HepG2 (cell line): ENCODE measurements around the gene RBM6. TPM values are rescaled to one million over a fixed set of nuclear protein-coding genes. Genes with fewer than 3 reads are reported as not detected.

ENCODE experiments used
- ATAC-seq: fragments of 200-7000 bp; cut with Tn5 transposase; 3 replicates; pipeline ENCODE4 v1.9.1; 2020; ENCODE audit warnings: mild to moderate bottlenecking, moderate library complexity
- BruUV-seq: library from RNA; stranded (reverse); fragments of 400-500 nt; replicated peaks from 2 replicates; lab custom pipeline; 2021; lab: Mats Ljungman, UMichigan
- CTCF ChIA-PET: fragments of 300-600 bp; formaldehyde crosslinking; extraction: SDS; loops from one replicate; lab custom pipeline; 2021; ENCODE audit warnings: low total read pairs, inconsistent platforms, low intra/inter-chr PET ratio; lab: Yijun Ruan, JAX
- POLR2A ChIA-PET: fragments of 350-600 bp; sonication (Branson Sonifier 250); formaldehyde crosslinking; loops from one replicate; lab custom pipeline; 2020; ENCODE audit warnings: antibody characterized with exemption, inconsistent platforms; lab: Yijun Ruan, JAX
- DNase-seq: peaks from one replicate; pipeline ENCODE4 v3.0.0-alpha.2; 2015; ENCODE audit warnings: low spot score
- FAIRE-seq: peaks from 3 replicates; lab custom pipeline; 2011; peaks lifted over from hg19 to GRCh38; lab: Jason Lieb, UNC
- H2AFZ ChIP-seq: one replicate; pipeline ENCODE4 v1.6.1; 2011; ENCODE audit warnings: low read length, inconsistent platforms
- H3K27ac ChIP-seq: fragments of 300-600 bp; 3 replicates; pipeline ENCODE4 v1.8.0; 2011; ENCODE audit warnings: mixed run types, mild to moderate bottlenecking, mixed read lengths, low read length, inconsistent platforms; ENCODE audit not compliant: insufficient read depth; ENCODE audit errors: extremely low read length
- H3K27me3 ChIP-seq, 2 experiments: fragments of 200-600 bp in 1 of 2; 2 replicates in 1 of 2; 3 replicates in 1 of 2; pipeline versions ENCODE4 v1.6.0 to v1.8.0; 2011; ENCODE audit warnings: low read length in 2 of 2, mild to moderate bottlenecking in 2 of 2, moderate library complexity in 2 of 2, inconsistent platforms in 1 of 2; ENCODE audit not compliant: insufficient read depth in 2 of 2, control insufficient read depth in 1 of 2
- H3K36me3 ChIP-seq, 2 experiments: fragments of 200-600 bp in 1 of 2; replicated peaks in 1 of 2; 2 replicates in 1 of 2; 3 replicates in 1 of 2; pipeline versions ENCODE4 v1.5.1 to v1.8.0; 2011; ENCODE audit warnings: low read length in 2 of 2, inconsistent platforms in 1 of 2; ENCODE audit not compliant: insufficient read depth in 2 of 2, control insufficient read depth in 1 of 2
- H3K4me1 ChIP-seq: 2 replicates; pipeline ENCODE4 v1.5.1; 2012; ENCODE audit warnings: low read length, inconsistent platforms; ENCODE audit not compliant: insufficient read depth
- H3K4me2 ChIP-seq: 2 replicates; pipeline ENCODE4 v1.6.0; 2011; ENCODE audit warnings: low read depth, low read length, inconsistent platforms
- H3K4me3 ChIP-seq, 3 experiments: fragments of 200-600 bp in 1 of 3; sonication (generic), shearing (Covaris generic) in 1 of 3; replicated peaks in 1 of 3; 2 replicates each; pipeline ENCODE4 v1.5.1; 2011 to 2016; ENCODE audit warnings: low read length in 3 of 3, inconsistent platforms in 2 of 3, low read depth in 2 of 3, mild to moderate bottlenecking in 2 of 3, control low read depth in 1 of 3, mixed read lengths in 1 of 3; ENCODE audit not compliant: insufficient read depth in 1 of 3
- H3K79me2 ChIP-seq: one replicate; pipeline ENCODE4 v1.6.1; 2011; ENCODE audit warnings: low read length, inconsistent platforms; ENCODE audit not compliant: insufficient read depth
- H3K9ac ChIP-seq: 2 replicates; pipeline ENCODE4 v1.6.0; 2011; ENCODE audit warnings: mild to moderate bottlenecking, low read depth, low read length, inconsistent platforms; ENCODE audit not compliant: insufficient read depth
- H3K9me3 ChIP-seq: 2 replicates; pipeline ENCODE4 v1.5.1; 2012; ENCODE audit warnings: mild to moderate bottlenecking, low read length
- H4K20me1 ChIP-seq: 2 replicates; pipeline ENCODE4 v1.6.0; 2011; ENCODE audit warnings: inconsistent platforms, mild to moderate bottlenecking, low read length, moderate library complexity; ENCODE audit not compliant: insufficient read depth
- AKAP8 ChIP-seq: sonication (generic); formaldehyde crosslinking; IDR thresholded peaks from 2 replicates; pipeline ENCODE4 v1.5.1; 2020; ENCODE audit warnings: mild to moderate bottlenecking, missing genetic modification reagents
- GTF2F1 ChIP-seq: fragments of 150-350 bp; IDR thresholded peaks from 2 replicates; pipeline ENCODE4 v1.6.1; 2014; ENCODE audit warnings: low read length
- HIVEP1 ChIP-seq: sonication (generic); formaldehyde crosslinking; IDR thresholded peaks from 2 replicates; pipeline ENCODE4 v1.4.0; 2020; ENCODE audit warnings: mild to moderate bottlenecking, missing genetic modification reagents
- KMT2A ChIP-seq: sonication (generic); formaldehyde crosslinking; IDR thresholded peaks from 2 replicates; pipeline ENCODE4 v1.4.0; 2020; ENCODE audit warnings: missing genetic modification reagents
- SSRP1 ChIP-seq: IDR thresholded peaks from 2 replicates; pipeline ENCODE4 v1.6.1; 2016; ENCODE audit warnings: control low read depth
- ZC3H4 ChIP-seq: sonication (generic); formaldehyde crosslinking; IDR thresholded peaks from 2 replicates; pipeline ENCODE4 v1.4.0; 2020; ENCODE audit warnings: missing genetic modification reagents, borderline replicate concordance
- ZFP41 ChIP-seq: sonication (generic); formaldehyde crosslinking; IDR thresholded peaks from 2 replicates; pipeline ENCODE4 v1.4.0; 2020; ENCODE audit warnings: mild to moderate bottlenecking, missing genetic modification reagents, borderline replicate concordance
- ZMAT3 ChIP-seq: sonication (generic); formaldehyde crosslinking; conservative IDR thresholded peaks from 2 replicates; pipeline ENCODE4 v1.7.0; 2021; ENCODE audit warnings: missing genetic modification reagents
- ZNF335 ChIP-seq: sonication (generic); formaldehyde crosslinking; IDR thresholded peaks from 2 replicates; pipeline ENCODE4 v1.4.0; 2020; ENCODE audit warnings: missing genetic modification reagents
- ZNF75D ChIP-seq: sonication (generic); formaldehyde crosslinking; IDR thresholded peaks from 2 replicates; pipeline ENCODE4 v1.8.1; 2023; ENCODE audit warnings: missing genetic modification reagents, mild to moderate bottlenecking, borderline replicate concordance
- WGBS: methylation state at CpG from one replicate; pipeline ENCODE4 v1.1.6; 2017; ENCODE audit warnings: low lambda C conversion rate; 5-methylcytosine and 5-hydroxymethylcytosine counted together
- in situ Hi-C: cut with HindIII; loops from 2 replicates; pipeline ENCODE4 v1.10.0; 2017; ENCODE audit warnings: low pct_unique_long_range_greater_than_20kb; ENCODE audit not compliant: extremely low pct_ligation_motif_present
- intact Hi-C: fragments of 100-400 bp; cut with micrococcal nuclease; formaldehyde crosslinking; loops from one replicate; pipeline ENCODE4 v1.10.0; 2022; ENCODE audit not compliant: unreplicated experiment
- polyA plus RNA-seq, 8 experiments: library from polyadenylated mRNA; depleted of rRNA in 3 of 8; stranded (reverse) in 7 of 8; unstranded in 1 of 8; fragments of >200 nt; fragmentation: Illumina TruSeq in 4 of 8; extraction: Trizol in 4 of 8; gene quantifications; 2 replicates each; pipeline versions ENCODE4 v1.2.1 to v1.2.3, GENCODE V29; 2011 to 2016; ENCODE audit warnings: low read depth in 4 of 8, missing spikeins in 1 of 8, mixed read lengths in 1 of 8; ENCODE audit not compliant: insufficient read depth in 1 of 8
- total RNA-seq, 5 experiments: library from RNA; depleted of rRNA; stranded (reverse); fragments of >200 nt; fragmentation: Illumina TruSeq; extraction: Trizol; gene quantifications; 2 replicates each; pipeline ENCODE4 v1.2.3, GENCODE V29; 2016; ENCODE audit warnings: low read depth in 1 of 5
- TF ChIP-seq, protein P1 (sequence below): sonication (generic); formaldehyde crosslinking; IDR thresholded peaks from 2 replicates; pipeline ENCODE4 v1.5.0; 2020; ENCODE audit warnings: missing genetic modification reagents, mild to moderate bottlenecking, borderline replicate concordance
- TF ChIP-seq, protein P2 (sequence below), 2 experiments: sonication (generic) in 1 of 2; formaldehyde crosslinking in 1 of 2; IDR thresholded peaks; 2 replicates each; pipeline versions ENCODE4 v1.6.1 to v1.9.0; 2014 to 2022; ENCODE audit warnings: antibody characterized with exemption in 1 of 2, borderline replicate concordance in 1 of 2, inconsistent platforms in 1 of 2, low read depth in 1 of 2, missing genetic modification reagents in 1 of 2
- TF ChIP-seq, protein P3 (sequence below): sonication (generic); formaldehyde crosslinking; conservative IDR thresholded peaks from 2 replicates; pipeline ENCODE4 v1.8.0; 2022; ENCODE audit warnings: mild to moderate bottlenecking, moderate library complexity, missing genetic modification reagents
- TF ChIP-seq, protein P4 (sequence below): sonication (generic); formaldehyde crosslinking; IDR thresholded peaks from 2 replicates; pipeline ENCODE4 v1.5.1; 2020; ENCODE audit warnings: missing genetic modification reagents, mild to moderate bottlenecking, borderline replicate concordance

The RBM6 gene
- total and polyA plus RNA-seq, 2 of the 13 experiments (the other 11 are each of a cell fraction or from before 2014, with no cell fraction given), result 72.7 to 86.1 TPM

DNA sequence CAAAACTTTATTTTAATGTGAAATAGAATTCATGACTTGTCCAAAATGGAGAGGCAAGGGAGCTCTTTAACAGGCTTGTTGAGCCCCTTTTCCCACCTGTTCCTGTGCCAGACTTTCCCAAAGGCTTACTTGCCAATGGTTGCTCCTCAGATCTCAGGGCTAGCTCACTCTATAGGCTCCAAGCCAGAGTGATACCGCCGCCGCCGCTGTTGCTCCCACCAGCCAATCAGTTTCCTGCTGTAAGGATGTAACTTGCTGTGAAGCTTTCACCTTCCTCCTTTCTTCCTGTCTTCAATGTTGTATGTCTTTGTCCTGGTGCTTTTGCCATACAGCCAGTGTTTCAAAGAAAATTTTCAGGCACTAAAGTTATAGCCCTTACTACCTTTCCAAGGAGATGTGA lies 107.5 kb downstream of the RBM6 start:
- DNase-seq (no peak), ATAC-seq (no peak), FAIRE-seq (no peak)
- no peak overlapping the region for H3K4me3 ChIP-seq
- peaks cover 8 to 35% of the 10 kb centered on the region in 2 experiments; a peak in 4 of 5 replicates for H3K36me3 ChIP-seq
- in situ Hi-C loops, result no loop called here
- no peak overlapping the region for H3K9ac ChIP-seq
- intact Hi-C loops, result no loop called here
- H2AFZ ChIP-seq, result no peak overlapping the region
- 94% methylated on average over 4 of the region's 4 CpGs for WGBS
- no peaks in the 10 kb centered on the region for H4K20me1 ChIP-seq
- no peaks in the 10 kb centered on the region for H3K9me3 ChIP-seq
- POLR2A ChIA-PET, result no interaction called here
- H3K27me3 ChIP-seq, result no peaks in the 10 kb centered on the region
- H3K79me2 ChIP-seq, result no peaks in the 10 kb centered on the region
- no peak overlapping the region for H3K27ac ChIP-seq
- no TSS peak for BruUV-seq
- no peak for TF ChIP-seq SSRP1
- TF ChIP-seq, protein P1, sequence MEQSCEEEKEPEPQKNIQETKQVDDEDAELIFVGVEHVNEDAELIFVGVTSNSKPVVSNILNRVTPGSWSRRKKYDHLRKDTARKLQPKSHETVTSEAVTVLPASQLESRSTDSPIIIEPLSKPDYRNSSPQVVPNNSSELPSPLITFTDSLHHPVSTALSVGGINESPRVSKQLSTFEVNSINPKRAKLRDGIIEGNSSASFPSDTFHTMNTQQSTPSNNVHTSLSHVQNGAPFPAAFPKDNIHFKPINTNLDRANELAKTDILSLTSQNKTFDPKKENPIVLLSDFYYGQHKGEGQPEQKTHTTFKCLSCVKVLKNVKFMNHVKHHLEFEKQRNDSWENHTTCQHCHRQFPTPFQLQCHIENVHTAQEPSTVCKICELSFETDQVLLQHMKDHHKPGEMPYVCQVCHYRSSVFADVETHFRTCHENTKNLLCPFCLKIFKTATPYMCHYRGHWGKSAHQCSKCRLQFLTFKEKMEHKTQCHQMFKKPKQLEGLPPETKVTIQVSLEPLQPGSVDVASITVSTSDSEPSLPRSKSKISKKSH, result no peak
- no peak for TF ChIP-seq ZNF335 (CRISPR knock-in tag)
- TF ChIP-seq ZC3H4 (CRISPR knock-in tag), result no peak
- TF ChIP-seq, protein P2, sequence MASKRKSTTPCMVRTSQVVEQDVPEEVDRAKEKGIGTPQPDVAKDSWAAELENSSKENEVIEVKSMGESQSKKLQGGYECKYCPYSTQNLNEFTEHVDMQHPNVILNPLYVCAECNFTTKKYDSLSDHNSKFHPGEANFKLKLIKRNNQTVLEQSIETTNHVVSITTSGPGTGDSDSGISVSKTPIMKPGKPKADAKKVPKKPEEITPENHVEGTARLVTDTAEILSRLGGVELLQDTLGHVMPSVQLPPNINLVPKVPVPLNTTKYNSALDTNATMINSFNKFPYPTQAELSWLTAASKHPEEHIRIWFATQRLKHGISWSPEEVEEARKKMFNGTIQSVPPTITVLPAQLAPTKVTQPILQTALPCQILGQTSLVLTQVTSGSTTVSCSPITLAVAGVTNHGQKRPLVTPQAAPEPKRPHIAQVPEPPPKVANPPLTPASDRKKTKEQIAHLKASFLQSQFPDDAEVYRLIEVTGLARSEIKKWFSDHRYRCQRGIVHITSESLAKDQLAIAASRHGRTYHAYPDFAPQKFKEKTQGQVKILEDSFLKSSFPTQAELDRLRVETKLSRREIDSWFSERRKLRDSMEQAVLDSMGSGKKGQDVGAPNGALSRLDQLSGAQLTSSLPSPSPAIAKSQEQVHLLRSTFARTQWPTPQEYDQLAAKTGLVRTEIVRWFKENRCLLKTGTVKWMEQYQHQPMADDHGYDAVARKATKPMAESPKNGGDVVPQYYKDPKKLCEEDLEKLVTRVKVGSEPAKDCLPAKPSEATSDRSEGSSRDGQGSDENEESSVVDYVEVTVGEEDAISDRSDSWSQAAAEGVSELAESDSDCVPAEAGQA (IDR thresholded peaks at IDR 0.05; ENCODE audit: low read depth), result no peak
- TF ChIP-seq, protein P2 (CRISPR knock-in tag; IDR thresholded peaks at IDR 0.05; ENCODE audit: borderline replicate concordance), result no peak
- no peak for TF ChIP-seq ZFP41 (CRISPR knock-in tag)
- no peak for TF ChIP-seq HIVEP1
- TF ChIP-seq ZNF75D (CRISPR knock-in tag), result no peak
- TF ChIP-seq GTF2F1, result no peak
- TF ChIP-seq, protein P3, sequence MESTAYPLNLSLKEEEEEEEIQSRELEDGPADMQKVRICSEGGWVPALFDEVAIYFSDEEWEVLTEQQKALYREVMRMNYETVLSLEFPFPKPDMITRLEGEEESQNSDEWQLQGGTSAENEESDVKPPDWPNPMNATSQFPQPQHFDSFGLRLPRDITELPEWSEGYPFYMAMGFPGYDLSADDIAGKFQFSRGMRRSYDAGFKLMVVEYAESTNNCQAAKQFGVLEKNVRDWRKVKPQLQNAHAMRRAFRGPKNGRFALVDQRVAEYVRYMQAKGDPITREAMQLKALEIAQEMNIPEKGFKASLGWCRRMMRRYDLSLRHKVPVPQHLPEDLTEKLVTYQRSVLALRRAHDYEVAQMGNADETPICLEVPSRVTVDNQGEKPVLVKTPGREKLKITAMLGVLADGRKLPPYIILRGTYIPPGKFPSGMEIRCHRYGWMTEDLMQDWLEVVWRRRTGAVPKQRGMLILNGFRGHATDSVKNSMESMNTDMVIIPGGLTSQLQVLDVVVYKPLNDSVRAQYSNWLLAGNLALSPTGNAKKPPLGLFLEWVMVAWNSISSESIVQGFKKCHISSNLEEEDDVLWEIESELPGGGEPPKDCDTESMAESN (CRISPR knock-in tag), result no peak
- TF ChIP-seq AKAP8 (CRISPR knock-in tag), result no peak
- TF ChIP-seq ZMAT3 (CRISPR knock-in tag), result no peak
- TF ChIP-seq, protein P4, sequence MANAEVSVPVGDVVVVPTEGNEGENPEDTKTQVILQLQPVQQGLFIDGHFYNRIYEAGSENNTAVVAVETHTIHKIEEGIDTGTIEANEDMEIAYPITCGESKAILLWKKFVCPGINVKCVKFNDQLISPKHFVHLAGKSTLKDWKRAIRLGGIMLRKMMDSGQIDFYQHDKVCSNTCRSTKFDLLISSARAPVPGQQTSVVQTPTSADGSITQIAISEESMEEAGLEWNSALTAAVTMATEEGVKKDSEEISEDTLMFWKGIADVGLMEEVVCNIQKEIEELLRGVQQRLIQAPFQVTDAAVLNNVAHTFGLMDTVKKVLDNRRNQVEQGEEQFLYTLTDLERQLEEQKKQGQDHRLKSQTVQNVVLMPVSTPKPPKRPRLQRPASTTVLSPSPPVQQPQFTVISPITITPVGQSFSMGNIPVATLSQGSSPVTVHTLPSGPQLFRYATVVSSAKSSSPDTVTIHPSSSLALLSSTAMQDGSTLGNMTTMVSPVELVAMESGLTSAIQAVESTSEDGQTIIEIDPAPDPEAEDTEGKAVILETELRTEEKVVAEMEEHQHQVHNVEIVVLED (CRISPR knock-in tag), result no peak
- no peak for TF ChIP-seq KMT2A (CRISPR knock-in tag)
- TF ChIP-seq, all 625 proteins: peak for 0
- Histone ChIP-seq H3K4me1 (peaks cover 11% of the 10 kb centered on the region), H3K4me2 (no peak overlapping the region)
- CTCF ChIA-PET, result no interaction called here
